ENCODE measurements around the gene UQCC5.
"Not testable (repeated sequence)": the region's sequence is repeated elsewhere in the genome, so short reads cannot be mapped to it uniquely, and the experiment has no call there.

UQCC5 gene

GRCh38 chr3:52523386-52524257, 12.8 kb upstream of the UQCC5 start:
- no peak for DNase-seq

- DNase-seq, result no peak
Measured at GRCh38 chr3:52524258-52524751, 12.1 kb upstream of the UQCC5 start.

GRCh38 chr3:52524752-52525679, 11.4 kb upstream of the UQCC5 start:
- no peak for DNase-seq

- DNase-seq, result no peak
Measured at GRCh38 chr3:52525680-52526561, 10.5 kb upstream of the UQCC5 start.

- DNase-seq, result not testable (repeated sequence)
Measured at GRCh38 chr3:52526671-52527038, 9.8 kb upstream of the UQCC5 start.

- no peak for DNase-seq
Measured at GRCh38 chr3:52527039-52527731, 9.2 kb upstream of the UQCC5 start.

- no peak for DNase-seq
Measured at GRCh38 chr3:52527732-52528585, 8.4 kb upstream of the UQCC5 start.

- no peak for DNase-seq
Measured at GRCh38 chr3:52528586-52529375, 7.6 kb upstream of the UQCC5 start.

- DNase-seq, result no peak
Measured at GRCh38 chr3:52529376-52530333, 6.8 kb upstream of the UQCC5 start.

GRCh38 chr3:52530918-52531826, 5.2 kb upstream of the UQCC5 start:
- DNase-seq, result no peak

- DNase-seq, result no peak
Measured at GRCh38 chr3:52531860-52532516, 4.4 kb upstream of the UQCC5 start.

GRCh38 chr3:52532517-52532837, 3.9 kb upstream of the UQCC5 start:
- peak; percentile 11 for DNase-seq

GRCh38 chr3:52532838-52533622, 3.4 kb upstream of the UQCC5 start:
- DNase-seq, result peak; percentile 13

- DNase-seq, result peak; percentile 60
Measured at GRCh38 chr3:52533623-52534280, 2.7 kb upstream of the UQCC5 start, which contains the start of gene NT5DC2. TSS of gene NT5DC2 (minus strand) at chr3:52533857. CDS start at chr3:52533737, 120 bp downstream.

- no peak for DNase-seq
Measured at GRCh38 chr3:52534281-52535183, 1.9 kb upstream of the UQCC5 start.
